ENCODE results near the gene MYH1.

MYH1 gene

GRCh38 chr17:10474536-10474935, 43.8 kb downstream of the MYH1 start:
- DNase-seq, result no peak

- DNase-seq, result no peak
Measured at GRCh38 chr17:10471858-10472257, 46.5 kb downstream of the MYH1 start.

GRCh38 chr17:10469459-10469858, 48.9 kb downstream of the MYH1 start, which contains the start of gene MYH4:
MYH4 (minus strand) TSS chr17:10469559; CDS start chr17:10466745, 2,814 bp downstream.
- no peak for DNase-seq

- DNase-seq, result no peak
Measured at GRCh38 chr17:10463402-10463801, 54.9 kb downstream of the MYH1 start.

GRCh38 chr17:10460062-10460461, 58.3 kb downstream of the MYH1 start:
- DNase-seq, result no peak

- DNase-seq, result no peak
Measured at GRCh38 chr17:10458701-10459100, 59.6 kb downstream of the MYH1 start.

- DNase-seq, result no peak
Measured at GRCh38 chr17:10457952-10458351, 60.4 kb downstream of the MYH1 start.

GRCh38 chr17:10447026-10447931, 71.1 kb downstream of the MYH1 start:
- DNase-seq, result no peak

Measured in CD4-positive, alpha-beta T cell treated with Interleukin-10 for 1 hour (primary cell).